ENCODE measurements around the gene ARFGAP2.

- TF ChIP-seq CTCF (IDR thresholded peaks at IDR 0.05), result peak; percentile 52 to 71 (median 60)
- no peak for TF ChIP-seq POLR2A (IDR thresholded peaks at IDR 0.05)
Observed at GRCh38 chr11:47161134-47161854, 15.4 kb downstream of the ARFGAP2 start.

All from adrenal gland (tissue), 5 donors.